Natural killer cell (primary cell): Measurements from ENCODE around the gene OR52E6. TPM values are rescaled to one million over a fixed set of nuclear protein-coding genes. Genes with fewer than 3 reads are reported as not detected.

Experiments
- ATAC-seq, 3 donors: fragments of 150-1000 bp in 2 of 3; fragments of 200-7000 bp in 1 of 3; cut with Tn5 transposase; 1 replicate in 1 of 3; 2 replicates in 2 of 3; pipeline ENCODE4 v1.10.0; 2021; ENCODE audit warnings: mild to moderate bottlenecking in 2 of 3, moderate library complexity in 2 of 3
- DNase-seq, 2 donors: peaks; one replicate each; pipeline versions ENCODE4 v3.0.0 to v3.0.0-alpha.2; 2013 to 2021; ENCODE audit warnings: mixed read lengths in 1 of 2
- H3K27ac ChIP-seq: one replicate; pipeline ENCODE4 v1.5.1; 2013; ENCODE audit warnings: mild to moderate bottlenecking, low read length
- H3K27me3 ChIP-seq: one replicate; pipeline ENCODE4 v1.6.1; 2013; ENCODE audit warnings: low read length; ENCODE audit not compliant: control insufficient read depth, insufficient read depth
- H3K36me3 ChIP-seq: one replicate; pipeline ENCODE4 v1.6.1; 2013; ENCODE audit warnings: low read length; ENCODE audit not compliant: control insufficient read depth, insufficient read depth
- H3K4me1 ChIP-seq: one replicate; pipeline ENCODE4 v1.6.1; 2013; ENCODE audit warnings: low read length; ENCODE audit not compliant: control insufficient read depth, insufficient read depth
- H3K4me3 ChIP-seq: one replicate; pipeline ENCODE4 v1.5.1; 2013; ENCODE audit warnings: low read length
- H3K9me3 ChIP-seq: one replicate; pipeline ENCODE4 v1.6.1; 2013; ENCODE audit warnings: low read length; ENCODE audit not compliant: control insufficient read depth, insufficient read depth
- H3K27ac Mint-ChIP-seq, 2 donors: one replicate each; pipeline ENCODE4 v1.8.0; 2022; ENCODE audit warnings: mild to moderate bottlenecking in 2 of 2, mixed read lengths in 2 of 2, moderate library complexity in 1 of 2
- H3K27me3 Mint-ChIP-seq, 2 donors: one replicate each; pipeline ENCODE4 v1.8.0; 2022; ENCODE audit warnings: low read depth in 2 of 2, mixed read lengths in 2 of 2
- H3K36me3 Mint-ChIP-seq: one replicate; pipeline ENCODE4 v1.8.0; 2022; ENCODE audit warnings: mixed read lengths
- H3K4me1 Mint-ChIP-seq, 2 donors: one replicate each; pipeline ENCODE4 v1.8.0; 2022; ENCODE audit warnings: mixed read lengths in 2 of 2
- H3K4me3 Mint-ChIP-seq: one replicate; pipeline ENCODE4 v1.8.0; 2022; ENCODE audit warnings: mild to moderate bottlenecking, moderate library complexity, mixed read lengths
- H3K9me3 Mint-ChIP-seq, 2 donors: one replicate each; pipeline ENCODE4 v1.8.0; 2022; ENCODE audit warnings: mixed read lengths in 2 of 2
- WGBS: methylation state at CpG from one replicate; pipeline ENCODE4 v1.1.7; 2013; ENCODE audit warnings: missing lambda C conversion rate; ENCODE audit not compliant: insufficient coverage; 5-methylcytosine and 5-hydroxymethylcytosine counted together
- intact Hi-C: fragments of 100-400 bp; cut with micrococcal nuclease; formaldehyde crosslinking; loops from one replicate; pipeline ENCODE4 v1.14.2; 2022
- total RNA-seq, 4 donors: library from RNA; stranded (reverse); fragments of 120-200 nt in 1 of 4; gene quantifications; one replicate each; pipeline versions ENCODE4 v1.2.3 to v1.2.4, GENCODE V29; 2013 to 2022
- TF ChIP-seq, protein P1 (sequence below): fragments of 200-600 bp; IDR thresholded peaks from one replicate; pipeline ENCODE4 v1.8.0; 2022; ENCODE audit warnings: antibody characterized with exemption

The OR52E6 gene
- total RNA-seq, 3 donors from 2014 or later (not counting 1 experiment from before 2014, with no cell fraction given) = not detected

- Histone ChIP-seq H3K4me1 (peaks cover 6% of the 10 kb centered on the region), H3K27ac (no peak overlapping the region), H3K36me3 (no peaks in the 10 kb centered on the region), H3K9me3 (no peaks in the 10 kb centered on the region), H3K4me3 (no peak overlapping the region), H3K27me3 (peaks cover 2% of the 10 kb centered on the region)
- ATAC-seq (no peak), DNase-seq (no peak)
- Mint-ChIP-seq H3K36me3 (no peaks in the 10 kb centered on the region), H3K4me1 (peaks cover 6 to 8% of the 10 kb centered on the region in 2 donors), H3K27ac (no peak overlapping the region), H3K9me3 (no peaks in the 10 kb centered on the region), H3K27me3 (peaks cover 20 to 24% of the 10 kb centered on the region in 2 donors), H3K4me3 (no peak overlapping the region)
- TF ChIP-seq, protein P1, sequence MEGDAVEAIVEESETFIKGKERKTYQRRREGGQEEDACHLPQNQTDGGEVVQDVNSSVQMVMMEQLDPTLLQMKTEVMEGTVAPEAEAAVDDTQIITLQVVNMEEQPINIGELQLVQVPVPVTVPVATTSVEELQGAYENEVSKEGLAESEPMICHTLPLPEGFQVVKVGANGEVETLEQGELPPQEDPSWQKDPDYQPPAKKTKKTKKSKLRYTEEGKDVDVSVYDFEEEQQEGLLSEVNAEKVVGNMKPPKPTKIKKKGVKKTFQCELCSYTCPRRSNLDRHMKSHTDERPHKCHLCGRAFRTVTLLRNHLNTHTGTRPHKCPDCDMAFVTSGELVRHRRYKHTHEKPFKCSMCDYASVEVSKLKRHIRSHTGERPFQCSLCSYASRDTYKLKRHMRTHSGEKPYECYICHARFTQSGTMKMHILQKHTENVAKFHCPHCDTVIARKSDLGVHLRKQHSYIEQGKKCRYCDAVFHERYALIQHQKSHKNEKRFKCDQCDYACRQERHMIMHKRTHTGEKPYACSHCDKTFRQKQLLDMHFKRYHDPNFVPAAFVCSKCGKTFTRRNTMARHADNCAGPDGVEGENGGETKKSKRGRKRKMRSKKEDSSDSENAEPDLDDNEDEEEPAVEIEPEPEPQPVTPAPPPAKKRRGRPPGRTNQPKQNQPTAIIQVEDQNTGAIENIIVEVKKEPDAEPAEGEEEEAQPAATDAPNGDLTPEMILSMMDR = no peak
- WGBS = 100% methylated on average over 5 of the region's 5 CpGs
- intact Hi-C loops = no loop called here
Observed at GRCh38 chr11:5803982-5804381, 37.7 kb downstream of the OR52E6 start.

DNA sequence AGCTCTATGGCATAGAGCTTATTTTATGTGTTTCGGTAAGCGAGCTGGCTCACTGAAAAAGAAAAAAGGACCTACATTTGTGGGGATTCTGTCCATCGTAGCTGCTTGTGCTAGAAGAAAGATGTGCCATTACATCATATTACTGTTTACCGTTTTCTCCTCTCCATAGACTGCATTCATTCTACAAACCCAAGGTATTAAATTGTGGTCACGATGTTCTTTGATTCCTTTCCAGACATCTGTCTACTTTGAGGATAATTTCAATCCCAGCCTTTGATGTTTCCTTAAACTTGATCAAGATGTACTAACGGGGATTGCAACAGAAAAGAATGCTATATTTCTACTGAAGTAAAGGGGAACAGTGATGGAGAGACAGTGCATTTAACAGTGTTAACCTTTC is 45.2 kb downstream of the OR52E6 start:
- no peak overlapping the region for H3K4me3 ChIP-seq
- H3K27ac Mint-ChIP-seq = no peak overlapping the region
- intact Hi-C loops = no loop called here
- H3K27me3 ChIP-seq = peaks cover 4% of the 10 kb centered on the region
- H3K9me3 Mint-ChIP-seq = no peaks in the 10 kb centered on the region
- WGBS = 96% methylated on average over 6 of the region's 6 CpGs
- DNase-seq = no peak
- H3K4me1 Mint-ChIP-seq = no peaks in the 10 kb centered on the region
- no peaks in the 10 kb centered on the region for H3K36me3 ChIP-seq
- TF ChIP-seq, protein P1 = no peak
- H3K27me3 Mint-ChIP-seq = peaks cover 19 to 20% of the 10 kb centered on the region in 2 donors
- H3K9me3 ChIP-seq = no peaks in the 10 kb centered on the region
- H3K36me3 Mint-ChIP-seq = no peaks in the 10 kb centered on the region
- H3K4me1 ChIP-seq = no peaks in the 10 kb centered on the region
- H3K4me3 Mint-ChIP-seq = no peak overlapping the region
- ATAC-seq = no peak
- H3K27ac ChIP-seq = no peak overlapping the region

- H3K27me3 Mint-ChIP-seq = peaks cover 8 to 20% of the 10 kb centered on the region in 2 donors
- WGBS = 89% methylated on average over 3 of the region's 3 CpGs
- no peaks in the 10 kb centered on the region for H3K4me1 ChIP-seq
- TF ChIP-seq, protein P1 = no peak
- H3K9me3 ChIP-seq = no peaks in the 10 kb centered on the region
- no peaks in the 10 kb centered on the region for H3K9me3 Mint-ChIP-seq
- no peak for DNase-seq
- no peaks in the 10 kb centered on the region for H3K4me1 Mint-ChIP-seq
- H3K36me3 Mint-ChIP-seq = no peaks in the 10 kb centered on the region
- no peak within 1 kb of the TSS for H3K4me3 Mint-ChIP-seq
- intact Hi-C loops = no loop called here
- H3K27ac ChIP-seq = no peak within 1 kb of the TSS
- H3K27me3 ChIP-seq = peaks cover 2% of the 10 kb centered on the region
- no peak for ATAC-seq
- H3K27ac Mint-ChIP-seq = no peak within 1 kb of the TSS
- no peak within 1 kb of the TSS for H3K4me3 ChIP-seq
- no peaks in the 10 kb centered on the region for H3K36me3 ChIP-seq
Observed at GRCh38 chr11:5791165-5791564, 50.5 kb downstream of the OR52E6 start, which contains the start of gene OR52N1. OR52N1 (minus strand) TSS chr11:5791265; CDS start chr11:5788816, 2,449 bp downstream.

Other genes with a start within 250 kb of the OR52E6 start
- 1 to 10 TPM in 1 of 3 donors, not detected in 2; 1.1 TPM for gene TRIM6, start 245.3 kb downstream of the OR52E6 start, total RNA-seq
- gene TRIM34, start 216.9 kb downstream of the OR52E6 start, total RNA-seq = 10 to 100 TPM in 1 of 3 donors, 1 to 10 TPM in 2; 8.2 to 10.0 (median 9.9) TPM
- 10 to 100 TPM; 16.3 to 24.4 (median 20.2) TPM for gene TRIM5, start 156.8 kb downstream of the OR52E6 start, total RNA-seq
- 100 to 1,000 TPM; 304 to 339 (median 334) TPM for gene TRIM22, start 152.1 kb downstream of the OR52E6 start, total RNA-seq
- under 1 TPM; 0.18 to 0.93 (median 0.42) TPM for gene OR56B1, start 105.4 kb downstream of the OR52E6 start, total RNA-seq
- gene OR52N4, start 87.7 kb downstream of the OR52E6 start, total RNA-seq = 1 to 10 TPM; 1.2 to 2.1 (median 1.3) TPM
- gene OR52N5, start 58.5 kb downstream of the OR52E6 start, total RNA-seq = not detected
- not detected for gene OR52N1, start 50.6 kb downstream of the OR52E6 start, total RNA-seq
- gene OR52N2, start 33.0 kb downstream of the OR52E6 start, total RNA-seq = not detected
- not detected for gene OR52E8, start 15.8 kb upstream of the OR52E6 start, total RNA-seq
- gene OR52E4, start 38.7 kb upstream of the OR52E6 start, total RNA-seq = not detected
- gene OR52E5, start 51.3 kb upstream of the OR52E6 start, total RNA-seq = not detected
- gene OR56A3, start 100.4 kb upstream of the OR52E6 start, total RNA-seq = not detected
- gene OR56A5, start 126.6 kb upstream of the OR52E6 start, total RNA-seq = under 1 TPM in 1 of 3 donors, not detected in 2; 0.41 TPM
- gene OR52L1, start 145.1 kb upstream of the OR52E6 start, total RNA-seq = under 1 TPM in 1 of 3 donors, not detected in 2; 0.35 TPM
- gene OR56A4, start 165.0 kb upstream of the OR52E6 start, total RNA-seq = under 1 TPM; 0.09 to 0.13 (median 0.09) TPM
- gene OR56A1, start 188.9 kb upstream of the OR52E6 start, total RNA-seq = under 1 TPM in 2 of 3 donors, not detected in 1; 0.05 to 0.16 TPM